Effector memory CD4-positive, alpha-beta T cell (primary cell): ENCODE results near the gene BACH2.
"Not testable (repeated sequence)": the region's sequence is repeated elsewhere in the genome, so short reads cannot be mapped to it uniquely, and the experiment has no call there.

Experiments used
- DNase-seq, 3 donors: peaks; one replicate each; pipeline ENCODE4 v3.0.0-alpha.2; 2020
- H3K27ac ChIP-seq: 2 replicates; pipeline ENCODE4 v1.7.0; 2013; ENCODE audit warnings: mild to moderate bottlenecking, low read length, moderate library complexity; ENCODE audit not compliant: insufficient read depth, poor library complexity, severe bottlenecking
- H3K27me3 ChIP-seq: replicated peaks from 2 replicates; pipeline ENCODE4 v1.7.0; 2013; ENCODE audit warnings: mild to moderate bottlenecking, low read length; ENCODE audit not compliant: insufficient read depth, control insufficient read depth, poor library complexity, severe bottlenecking
- H3K36me3 ChIP-seq: 2 replicates; pipeline ENCODE4 v1.7.0; 2013; ENCODE audit warnings: mild to moderate bottlenecking, low read length, moderate library complexity; ENCODE audit not compliant: control insufficient read depth, insufficient read depth
- H3K4me1 ChIP-seq: 2 replicates; pipeline ENCODE4 v1.7.0; 2013; ENCODE audit warnings: low read length, mild to moderate bottlenecking; ENCODE audit not compliant: control insufficient read depth, insufficient read depth, poor library complexity, severe bottlenecking
- H3K4me3 ChIP-seq: 2 replicates; pipeline ENCODE4 v1.7.0; 2013; ENCODE audit warnings: low read length, low read depth, mild to moderate bottlenecking; ENCODE audit not compliant: insufficient read depth, poor library complexity, severe bottlenecking
- H3K9me3 ChIP-seq: 2 replicates; pipeline ENCODE4 v1.7.0; 2013; ENCODE audit warnings: mild to moderate bottlenecking, low read length, moderate library complexity; ENCODE audit not compliant: control insufficient read depth

The BACH2 gene

GRCh38 chr6:90124874-90125510, 171.7 kb downstream of the BACH2 start:
- Histone ChIP-seq H3K27ac (no peak overlapping the region), H3K4me1 (no peaks in the 10 kb centered on the region), H3K4me3 (no peak overlapping the region)

GRCh38 chr6:90123831-90124230, 172.8 kb downstream of the BACH2 start:
- no peaks in the 10 kb centered on the region for H3K27me3 ChIP-seq
- no peaks in the 10 kb centered on the region for H3K36me3 ChIP-seq
- H3K9me3 ChIP-seq, result no peaks in the 10 kb centered on the region
- no peak overlapping the region for H3K27ac ChIP-seq
- H3K4me1 ChIP-seq, result no peaks in the 10 kb centered on the region
- H3K4me3 ChIP-seq, result no peak overlapping the region
- DNase-seq, result no peak

More at GRCh38 chr6:90124874-90125510, 171.7 kb downstream of the BACH2 start:
- Histone ChIP-seq H3K27me3 (no peaks in the 10 kb centered on the region), H3K36me3 (no peaks in the 10 kb centered on the region), H3K9me3 (no peaks in the 10 kb centered on the region)
- no peak for DNase-seq

GRCh38 chr6:90121982-90122381, 174.7 kb downstream of the BACH2 start:
- DNase-seq, result no peak
- H3K9me3 ChIP-seq, result no peaks in the 10 kb centered on the region

GRCh38 chr6:90120327-90120726, 176.3 kb downstream of the BACH2 start:
- DNase-seq, result no peak
- Histone ChIP-seq H3K4me1 (no peaks in the 10 kb centered on the region), H3K27me3 (no peaks in the 10 kb centered on the region), H3K36me3 (no peaks in the 10 kb centered on the region), H3K27ac (no peak overlapping the region), H3K9me3 (no peaks in the 10 kb centered on the region), H3K4me3 (no peak overlapping the region)

More at GRCh38 chr6:90121982-90122381, 174.7 kb downstream of the BACH2 start:
- Histone ChIP-seq H3K4me1 (no peaks in the 10 kb centered on the region), H3K36me3 (no peaks in the 10 kb centered on the region), H3K27ac (no peak overlapping the region), H3K27me3 (no peaks in the 10 kb centered on the region), H3K4me3 (no peak overlapping the region)

- no peaks in the 10 kb centered on the region for H3K9me3 ChIP-seq
- no peaks in the 10 kb centered on the region for H3K36me3 ChIP-seq
- no peaks in the 10 kb centered on the region for H3K27me3 ChIP-seq
- H3K27ac ChIP-seq, result no peak overlapping the region
- no peak overlapping the region for H3K4me3 ChIP-seq
- no peak for DNase-seq
- H3K4me1 ChIP-seq, result no peaks in the 10 kb centered on the region
These were observed 177.0 kb downstream of the BACH2 start for GRCh38 chr6:90119618-90120017.

GRCh38 chr6:90118581-90118980, 178.1 kb downstream of the BACH2 start:
- no peak overlapping the region for H3K4me3 ChIP-seq
- H3K27me3 ChIP-seq, result no peaks in the 10 kb centered on the region
- no peak for DNase-seq
- no peaks in the 10 kb centered on the region for H3K9me3 ChIP-seq
- H3K27ac ChIP-seq, result no peak overlapping the region
- no peaks in the 10 kb centered on the region for H3K36me3 ChIP-seq
- no peaks in the 10 kb centered on the region for H3K4me1 ChIP-seq

- no peak overlapping the region for H3K4me3 ChIP-seq
- no peak for DNase-seq
- no peaks in the 10 kb centered on the region for H3K27me3 ChIP-seq
- no peak overlapping the region for H3K27ac ChIP-seq
- no peaks in the 10 kb centered on the region for H3K36me3 ChIP-seq
- H3K9me3 ChIP-seq, result no peaks in the 10 kb centered on the region
- H3K4me1 ChIP-seq, result no peaks in the 10 kb centered on the region
These were observed 178.6 kb downstream of the BACH2 start for GRCh38 chr6:90118069-90118468.

GRCh38 chr6:90116126-90116525, 180.5 kb downstream of the BACH2 start:
- H3K9me3 ChIP-seq, H3K27ac ChIP-seq: not testable (repeated sequence)

GRCh38 chr6:90113389-90113788, 183.3 kb downstream of the BACH2 start:
- H3K4me1 ChIP-seq, result peaks cover 18% of the 10 kb centered on the region
- H3K27me3 ChIP-seq, result no peaks in the 10 kb centered on the region
- H3K36me3 ChIP-seq, result no peaks in the 10 kb centered on the region
- H3K4me3 ChIP-seq, result no peak overlapping the region
- no peak overlapping the region for H3K27ac ChIP-seq
- DNase-seq, result no peak
- H3K9me3 ChIP-seq, result no peaks in the 10 kb centered on the region

More at GRCh38 chr6:90116126-90116525, 180.5 kb downstream of the BACH2 start:
- H3K4me1 ChIP-seq, H3K4me3 ChIP-seq, H3K27me3 ChIP-seq, H3K36me3 ChIP-seq, DNase-seq: not testable (repeated sequence)

GRCh38 chr6:90111387-90111786, 185.3 kb downstream of the BACH2 start:
- no peak for DNase-seq
- H3K36me3 ChIP-seq, result no peaks in the 10 kb centered on the region
- no peaks in the 10 kb centered on the region for H3K27me3 ChIP-seq
- no peak overlapping the region for H3K27ac ChIP-seq
- peaks cover 21% of the 10 kb centered on the region for H3K4me1 ChIP-seq
- H3K4me3 ChIP-seq, result no peak overlapping the region
- H3K9me3 ChIP-seq, result no peaks in the 10 kb centered on the region
